Right lobe of liver (tissue), 6 donors: ENCODE measurements around the gene HK1. TPM values are rescaled to one million over a fixed set of nuclear protein-coding genes. Genes with fewer than 3 reads are reported as not detected.
A peak's percentile ranks its signal among the peaks of the same experiment; 100 is the strongest.

Experiments
- ATAC-seq, 4 donors: fragments of 200-7000 bp; cut with Tn5 transposase; one replicate each; pipeline ENCODE4 v1.9.1; 2020; ENCODE audit warnings: mild to moderate bottlenecking in 4 of 4, moderate library complexity in 4 of 4
- DNase-seq, 3 donors: peaks; one replicate each; pipeline ENCODE4 v3.0.0-alpha.2; 2020
- H3K27ac ChIP-seq, 3 donors: fragments of 200-600 bp; one replicate each; pipeline ENCODE4 v1.8.0; 2022
- H3K27me3 ChIP-seq, 2 donors: fragments of 200-600 bp; one replicate each; pipeline ENCODE4 v1.8.0; 2022
- H3K36me3 ChIP-seq, 4 donors: fragments of 200-600 bp; sonication (generic) in 1 of 4; one replicate each; pipeline versions ENCODE4 v1.5.1 to v1.8.0; 2017 to 2022; ENCODE audit warnings: control low read depth in 1 of 4
- H3K4me1 ChIP-seq, 4 donors: fragments of 200-600 bp; sonication (generic) in 1 of 4; one replicate each; pipeline versions ENCODE4 v1.5.1 to v1.8.0; 2017 to 2022; ENCODE audit warnings: control low read depth in 1 of 4
- H3K4me3 ChIP-seq, 3 donors: fragments of 200-600 bp; one replicate each; pipeline ENCODE4 v1.8.0; 2022
- H3K9me3 ChIP-seq, 4 donors: fragments of 200-600 bp; sonication (generic) in 1 of 4; one replicate each; pipeline versions ENCODE4 v1.5.1 to v1.8.0; 2017 to 2022; ENCODE audit warnings: control low read depth in 1 of 4
- POLR2A ChIP-seq: fragments of 450-650 bp; IDR thresholded peaks from one replicate; pipeline ENCODE4 v1.6.1; 2017; ENCODE audit warnings: antibody characterized with exemption, mild to moderate bottlenecking
- WGBS: methylation state at CpG from one replicate; pipeline ENCODE4 v1.1.6; 2018; ENCODE audit warnings: low coverage, low lambda C conversion rate; ENCODE audit not compliant: insufficient coverage; ENCODE audit errors: missing lambda C conversion rate; 5-methylcytosine and 5-hydroxymethylcytosine counted together
- intact Hi-C, 2 donors: fragments of 100-400 bp; cut with DNase I; formaldehyde crosslinking; loops; one replicate each; pipeline versions ENCODE4 v1.11.2 to v1.14.1; 2022
- total RNA-seq, 6 experiments: library from RNA; depleted of rRNA in 2 of 6; stranded (reverse); fragments of >200 nt in 2 of 6; fragmentation: NEBNext Ultra II Directional in 3 of 6; extraction: Animal tissue kit (Norgen Biotek cat#: 25700) in 3 of 6; gene quantifications; one replicate each; pipeline versions ENCODE4 v1.1.0 to v1.2.4, GENCODE V29; 2016 to 2023
- TF ChIP-seq, protein P1 (sequence below), 4 donors: fragments of 200-600 bp in 3 of 4; fragments of 450-650 bp in 1 of 4; IDR thresholded peaks; one replicate each; pipeline versions ENCODE4 v1.5.1 to v1.8.0; 2016 to 2022; ENCODE audit warnings: antibody characterized with exemption in 4 of 4, mild to moderate bottlenecking in 2 of 4
- donor health status: DM: no; HTN: yes; CAD: no.
- donor health status: DM: no; HTN: no; CAD: no.
- donor health status: DM: no; HTN: no; CAD: no.
- donor health status: DM: no; HTN: yes; CAD: no.
- donor health status: DM: no; HTN: yes; CAD: no.

The HK1 gene
- total RNA-seq, 6 experiments from 2014 or later = 4.2 to 28.0 (median 7.2) TPM

DNA sequence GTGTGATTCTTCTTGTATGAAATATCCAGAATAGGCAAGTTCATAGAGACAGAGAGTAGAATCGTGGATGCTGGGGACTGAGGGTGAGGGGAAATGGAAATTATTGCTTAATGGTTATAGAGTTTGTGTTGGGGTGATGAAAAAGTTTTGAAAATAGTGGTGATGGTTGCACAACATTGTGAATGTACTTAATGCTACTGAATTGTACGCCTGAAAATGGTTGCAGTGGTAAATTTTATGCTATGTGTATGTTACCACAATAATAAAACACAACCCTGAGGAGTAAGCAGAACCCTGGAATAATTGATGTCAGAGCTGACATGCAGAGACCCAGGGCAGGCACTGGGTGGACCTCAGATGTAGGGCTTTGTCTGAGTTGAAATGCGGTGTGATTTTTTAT, 80.9 kb downstream of the HK1 start:
- ATAC-seq (peak in 2 of 4 donors; percentile 20 to 34), DNase-seq (no peak)
- TF ChIP-seq, protein P1, sequence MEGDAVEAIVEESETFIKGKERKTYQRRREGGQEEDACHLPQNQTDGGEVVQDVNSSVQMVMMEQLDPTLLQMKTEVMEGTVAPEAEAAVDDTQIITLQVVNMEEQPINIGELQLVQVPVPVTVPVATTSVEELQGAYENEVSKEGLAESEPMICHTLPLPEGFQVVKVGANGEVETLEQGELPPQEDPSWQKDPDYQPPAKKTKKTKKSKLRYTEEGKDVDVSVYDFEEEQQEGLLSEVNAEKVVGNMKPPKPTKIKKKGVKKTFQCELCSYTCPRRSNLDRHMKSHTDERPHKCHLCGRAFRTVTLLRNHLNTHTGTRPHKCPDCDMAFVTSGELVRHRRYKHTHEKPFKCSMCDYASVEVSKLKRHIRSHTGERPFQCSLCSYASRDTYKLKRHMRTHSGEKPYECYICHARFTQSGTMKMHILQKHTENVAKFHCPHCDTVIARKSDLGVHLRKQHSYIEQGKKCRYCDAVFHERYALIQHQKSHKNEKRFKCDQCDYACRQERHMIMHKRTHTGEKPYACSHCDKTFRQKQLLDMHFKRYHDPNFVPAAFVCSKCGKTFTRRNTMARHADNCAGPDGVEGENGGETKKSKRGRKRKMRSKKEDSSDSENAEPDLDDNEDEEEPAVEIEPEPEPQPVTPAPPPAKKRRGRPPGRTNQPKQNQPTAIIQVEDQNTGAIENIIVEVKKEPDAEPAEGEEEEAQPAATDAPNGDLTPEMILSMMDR (IDR thresholded peaks at IDR 0.05) = no peak
- TF ChIP-seq POLR2A = no peak
- Histone ChIP-seq H3K9me3 (no peaks in the 10 kb centered on the region), H3K27ac (no peak overlapping the region), H3K4me3 (no peak overlapping the region), H3K4me1 (peaks cover 0 to 15% (median 0%) of the 10 kb centered on the region in 4 donors), H3K27me3 (no peaks in the 10 kb centered on the region), H3K36me3 (no peaks in the 10 kb centered on the region)
- WGBS = 44% methylated on average over 3 of the region's 3 CpGs
- intact Hi-C loops = no loop called here

DNA sequence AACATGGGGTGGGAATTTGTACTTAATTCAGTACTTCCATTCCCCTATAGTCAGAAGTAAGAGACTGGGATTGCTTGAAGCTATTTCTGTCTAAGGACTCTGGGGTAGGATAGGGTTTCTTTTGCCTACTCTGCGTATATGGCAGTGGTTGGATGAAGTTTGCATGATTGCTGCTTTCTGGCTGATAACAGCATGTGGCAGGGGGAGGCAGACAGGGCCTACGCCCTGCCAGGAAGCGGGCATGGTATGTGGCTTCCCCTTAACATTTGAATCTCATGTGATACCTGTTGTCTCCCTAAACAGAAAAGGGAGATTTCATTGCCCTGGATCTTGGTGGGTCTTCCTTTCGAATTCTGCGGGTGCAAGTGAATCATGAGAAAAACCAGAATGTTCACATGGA, 81.3 kb downstream of the HK1 start:
- Histone ChIP-seq H3K4me3 (no peak overlapping the region), H3K9me3 (no peaks in the 10 kb centered on the region), H3K27ac (no peak overlapping the region), H3K27me3 (no peaks in the 10 kb centered on the region), H3K36me3 (no peaks in the 10 kb centered on the region), H3K4me1 (peaks cover 0 to 15% (median 0%) of the 10 kb centered on the region in 4 donors)
- DNase-seq (no peak), ATAC-seq (no peak)
- TF ChIP-seq, protein P1 (IDR thresholded peaks at IDR 0.05) = no peak
- TF ChIP-seq POLR2A = no peak
- 63% methylated on average over 4 of the region's 5 CpGs for WGBS
- intact Hi-C loops = no loop called here

DNA sequence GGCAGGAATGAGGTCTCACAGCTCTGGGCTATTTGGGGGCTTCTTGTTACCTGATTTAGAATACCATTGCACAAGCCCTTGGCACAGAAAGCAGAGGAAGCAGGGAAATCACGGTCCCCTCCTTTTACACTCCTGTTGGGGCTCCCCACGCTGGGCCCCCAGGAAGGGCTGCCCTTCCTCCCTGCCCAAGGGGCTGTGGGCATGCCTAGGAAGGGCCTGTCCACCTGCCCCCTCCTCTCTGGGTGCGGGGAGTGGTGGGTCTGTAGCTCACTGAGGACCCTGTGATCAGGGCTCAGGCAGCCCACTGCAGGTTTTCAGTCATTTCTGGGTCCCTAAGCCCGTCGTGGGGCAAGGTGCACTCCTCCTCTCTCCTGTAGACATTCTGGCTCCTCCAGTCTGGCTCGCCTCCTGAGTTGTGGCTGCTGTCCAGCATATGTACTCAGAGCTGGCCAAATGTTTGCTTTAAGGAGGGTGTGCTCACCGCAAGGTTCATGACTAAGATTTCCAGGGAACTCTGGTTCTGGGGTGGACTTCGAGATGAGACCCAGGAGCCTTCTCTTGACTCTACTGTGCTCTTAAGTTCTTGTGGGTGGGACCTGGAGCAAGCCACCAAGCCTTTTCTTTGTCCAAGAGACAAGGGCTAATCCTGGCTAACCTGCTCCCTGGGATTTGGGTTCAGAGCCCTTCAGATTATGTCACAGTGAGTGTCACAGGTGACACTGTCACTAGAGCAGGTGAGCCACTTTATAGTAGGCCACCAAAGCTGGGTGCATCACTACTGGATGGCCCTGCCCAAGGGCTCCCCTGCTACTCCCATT, 82.4 kb downstream of the HK1 start:
- H3K4me3 ChIP-seq = no peak overlapping the region
- H3K4me1 ChIP-seq = peaks cover 0 to 15% (median 0%) of the 10 kb centered on the region in 4 donors
- no peaks in the 10 kb centered on the region for H3K9me3 ChIP-seq
- H3K27ac ChIP-seq = no peak overlapping the region
- H3K27me3 ChIP-seq = no peaks in the 10 kb centered on the region
- WGBS = no CpG with 5 or more reads among the region's 8 CpGs
- intact Hi-C loops = no loop called here
- no peaks in the 10 kb centered on the region for H3K36me3 ChIP-seq
- TF ChIP-seq, protein P1 (IDR thresholded peaks at IDR 0.05) = no peak
- TF ChIP-seq POLR2A = no peak
- DNase-seq (no peak), ATAC-seq (peak; percentile 38 to 70 (median 51))

DNA sequence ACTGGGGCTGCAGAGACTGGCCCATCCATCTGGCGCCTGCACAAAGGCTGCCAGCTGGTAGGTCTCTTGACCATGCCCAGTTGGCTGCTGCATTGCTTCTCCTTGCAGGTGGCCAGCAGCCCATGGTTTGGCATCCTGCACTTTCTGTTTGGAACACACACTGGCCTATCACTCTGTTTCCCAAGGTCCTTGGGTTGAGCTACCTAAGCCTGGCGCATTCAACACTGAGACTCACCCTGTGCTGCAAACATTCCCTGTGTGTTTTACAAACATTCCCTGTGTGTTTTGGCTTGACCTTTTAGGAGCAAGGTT, 83.0 kb downstream of the HK1 start:
- intact Hi-C loops = no loop called here
- Histone ChIP-seq H3K27me3 (no peaks in the 10 kb centered on the region), H3K9me3 (no peaks in the 10 kb centered on the region), H3K4me3 (no peak overlapping the region), H3K4me1 (peaks cover 0 to 15% (median 0%) of the 10 kb centered on the region in 4 donors), H3K36me3 (no peaks in the 10 kb centered on the region), H3K27ac (no peak overlapping the region)
- ATAC-seq (peak; percentile 23 to 83 (median 34)), DNase-seq (no peak)
- no CpG with 5 or more reads among the region's 2 CpGs for WGBS
- TF ChIP-seq, protein P1 (IDR thresholded peaks at IDR 0.05) = no peak
- no peak for TF ChIP-seq POLR2A
